HEK293 (cell line): ENCODE results near the gene RNASE8.

Experiments used
- CTCF ChIA-PET: fragments of 350-600 bp; formaldehyde crosslinking; extraction: SDS; loops from one replicate; lab custom pipeline; 2021; ENCODE audit warnings: antibody characterized with exemption; lab: Yijun Ruan, JAX
- POLR2A ChIA-PET: fragments of 300-600 bp; formaldehyde crosslinking; extraction: SDS; loops from one replicate; lab custom pipeline; 2020; ENCODE audit warnings: antibody characterized with exemption, inconsistent platforms; lab: Yijun Ruan, JAX
- H3K27ac ChIP-seq: fragments of 200-500 bp; sonication (Bioruptor generic); 2 replicates; pipeline ENCODE4 v1.5.1; 2014; ENCODE audit warnings: low read depth, low read length, control low read depth, inconsistent platforms; ENCODE audit errors: extremely low read depth
- H3K36me3 ChIP-seq, 2 experiments: fragments of 200-500 bp in 1 of 2; sonication (Bioruptor generic) in 1 of 2; 1 replicate in 1 of 2; 2 replicates in 1 of 2; pipeline ENCODE4 v1.5.1; 2014 to 2017; ENCODE audit warnings: inconsistent platforms in 2 of 2, low read length in 2 of 2; ENCODE audit not compliant: control insufficient read depth in 2 of 2, insufficient read depth in 1 of 2
- H3K4me1 ChIP-seq: fragments of 200-500 bp; sonication (Bioruptor generic); 2 replicates; pipeline ENCODE4 v1.5.1; 2014; ENCODE audit warnings: mild to moderate bottlenecking, low read length, inconsistent platforms; ENCODE audit not compliant: control insufficient read depth, insufficient read depth
- H3K4me3 ChIP-seq: 2 replicates; pipeline ENCODE4 v1.5.1; 2011; ENCODE audit warnings: low read depth, mild to moderate bottlenecking, control low read depth, low read length, moderate library complexity
- H3K9me3 ChIP-seq: fragments of 200-500 bp; sonication (Bioruptor generic); 2 replicates; pipeline ENCODE4 v1.5.1; 2014; ENCODE audit warnings: low read depth, low read length, inconsistent platforms; ENCODE audit not compliant: control insufficient read depth, insufficient read depth
- INSM2 ChIP-seq: fragments of 450-650 bp; formaldehyde crosslinking; IDR thresholded peaks from 2 replicates; pipeline ENCODE4 v1.5.1; 2016; ENCODE audit warnings: missing biosample characterization, missing genetic modification characterization
- KLF7 ChIP-seq: fragments of 450-650 bp; formaldehyde crosslinking; IDR thresholded peaks from 2 replicates; pipeline ENCODE4 v1.5.1; 2016; ENCODE audit warnings: missing biosample characterization, missing genetic modification characterization, borderline replicate concordance
- MEIS1 ChIP-seq: sonication (generic); formaldehyde crosslinking; IDR thresholded peaks from 2 replicates; pipeline ENCODE4 v1.8.1; 2022; ENCODE audit warnings: missing genetic modification reagents, mild to moderate bottlenecking, borderline replicate concordance
- MZF1 ChIP-seq: fragments of 450-650 bp; formaldehyde crosslinking; IDR thresholded peaks from 2 replicates; pipeline ENCODE4 v1.5.1; 2017; ENCODE audit warnings: missing biosample characterization, missing genetic modification characterization, borderline replicate concordance
- PRDM1 ChIP-seq: fragments of 450-650 bp; formaldehyde crosslinking; IDR thresholded peaks from 2 replicates; pipeline ENCODE4; 2016; ENCODE audit warnings: missing biosample characterization, missing genetic modification characterization
- SALL2 ChIP-seq: fragments of 450-650 bp; formaldehyde crosslinking; IDR thresholded peaks from 2 replicates; pipeline ENCODE4 v1.5.0; 2017; ENCODE audit warnings: missing biosample characterization, mild to moderate bottlenecking, missing genetic modification characterization, borderline replicate concordance
- SCRT2 ChIP-seq: fragments of 450-650 bp; formaldehyde crosslinking; IDR thresholded peaks from 2 replicates; pipeline ENCODE4 v1.5.1; 2016; ENCODE audit warnings: missing biosample characterization, missing genetic modification characterization
- SETDB1 ChIP-seq: IDR thresholded peaks from one replicate; pipeline ENCODE4 v1.6.1; 2017; ENCODE audit warnings: mild to moderate bottlenecking, low read length, moderate library complexity, mixed read lengths; ENCODE audit not compliant: insufficient read length
- YY2 ChIP-seq: fragments of 450-650 bp; formaldehyde crosslinking; IDR thresholded peaks from 2 replicates; pipeline ENCODE4 v1.5.1; 2016; ENCODE audit warnings: missing biosample characterization, missing genetic modification characterization
- ZBTB17 ChIP-seq: fragments of 450-650 bp; formaldehyde crosslinking; IDR thresholded peaks from 2 replicates; pipeline ENCODE4 v1.5.1; 2016; ENCODE audit warnings: missing biosample characterization, missing genetic modification characterization
- ZBTB49 ChIP-seq: fragments of 450-650 bp; formaldehyde crosslinking; IDR thresholded peaks from 2 replicates; pipeline ENCODE4 v1.5.1; 2016; ENCODE audit warnings: missing biosample characterization, missing genetic modification characterization, low read depth
- ZNF174 ChIP-seq: fragments of 450-650 bp; formaldehyde crosslinking; IDR thresholded peaks from 2 replicates; pipeline ENCODE4 v1.5.0; 2017; ENCODE audit warnings: missing biosample characterization, mild to moderate bottlenecking, missing genetic modification characterization
- ZNF18 ChIP-seq: fragments of 450-650 bp; formaldehyde crosslinking; IDR thresholded peaks from 2 replicates; pipeline ENCODE4 v1.5.1; 2016; ENCODE audit warnings: missing biosample characterization, missing genetic modification characterization
- ZNF37A ChIP-seq: fragments of 450-650 bp; IDR thresholded peaks from 2 replicates; pipeline ENCODE4 v1.5.1; 2018; ENCODE audit warnings: missing biosample characterization, missing genetic modification characterization
- ZNF433 ChIP-seq: fragments of 450-650 bp; formaldehyde crosslinking; IDR thresholded peaks from 2 replicates; pipeline ENCODE4 v1.5.1; 2016; ENCODE audit warnings: missing biosample characterization, missing genetic modification characterization, low read depth
- ZNF473 ChIP-seq: fragments of 450-650 bp; formaldehyde crosslinking; IDR thresholded peaks from 2 replicates; pipeline ENCODE4 v1.5.1; 2017; ENCODE audit warnings: missing biosample characterization, missing genetic modification characterization
- ZNF510 ChIP-seq: fragments of 450-650 bp; formaldehyde crosslinking; IDR thresholded peaks from 2 replicates; pipeline ENCODE4 v1.5.1; 2018; ENCODE audit warnings: mild to moderate bottlenecking, missing genetic modification characterization, missing biosample characterization; ENCODE audit not compliant: insufficient replicate concordance
- ZNF529 ChIP-seq: fragments of 450-650 bp; formaldehyde crosslinking; IDR thresholded peaks from 2 replicates; pipeline ENCODE4 v1.5.1; 2017; ENCODE audit warnings: missing genetic modification characterization, missing biosample characterization; ENCODE audit not compliant: insufficient replicate concordance
- ZNF561 ChIP-seq: fragments of 450-650 bp; IDR thresholded peaks from 2 replicates; pipeline ENCODE4 v1.5.1; 2018; ENCODE audit warnings: missing biosample characterization, missing genetic modification characterization, borderline replicate concordance
- ZNF629 ChIP-seq: fragments of 450-650 bp; formaldehyde crosslinking; IDR thresholded peaks from 2 replicates; pipeline ENCODE4 v1.5.1; 2017; ENCODE audit warnings: missing biosample characterization, missing genetic modification characterization
- ZNF660 ChIP-seq: fragments of 450-650 bp; IDR thresholded peaks from 2 replicates; pipeline ENCODE4 v1.5.1; 2018; ENCODE audit warnings: missing biosample characterization, mild to moderate bottlenecking, missing genetic modification characterization
- ZNF704 ChIP-seq: fragments of 450-650 bp; formaldehyde crosslinking; IDR thresholded peaks from 2 replicates; pipeline ENCODE4 v1.5.1; 2016; ENCODE audit warnings: missing biosample characterization, missing genetic modification characterization

The RNASE8 gene

GRCh38 chr14:21054768-21055145 is 2.9 kb upstream of the RNASE8 start:
- Histone ChIP-seq H3K9me3 (no peaks in the 10 kb centered on the region), H3K27ac (no peak overlapping the region), H3K4me3 (no peak overlapping the region), H3K36me3 (no peaks in the 10 kb centered on the region), H3K4me1 (no peaks in the 10 kb centered on the region)
- no peak for TF ChIP-seq ZNF433 (tag by site-specific recombination)
- TF ChIP-seq SCRT2 (tag by site-specific recombination) = no peak
- no peak for TF ChIP-seq INSM2 (tag by site-specific recombination)
- TF ChIP-seq ZNF561 (tag by site-specific recombination) = no peak
- no peak for TF ChIP-seq PRDM1 (tag by site-specific recombination)
- ChIA-PET POLR2A (no interaction called here), CTCF (interaction anchor here (0.6 kb wide), 1 partner anchor 39 kb away, joined by 3 read pairs; no protein-coding TSS in a partner anchor)

GRCh38 chr14:21055432-21056117 is 2.0 kb upstream of the RNASE8 start:
- no peak for TF ChIP-seq ZNF529 (tag by site-specific recombination)
- TF ChIP-seq ZBTB49 (tag by site-specific recombination) = no peak
- TF ChIP-seq ZNF37A (tag by site-specific recombination) = no peak
- no peak for TF ChIP-seq ZNF174
- no peak for TF ChIP-seq ZNF660 (tag by site-specific recombination)
- TF ChIP-seq ZBTB17 = no peak
- TF ChIP-seq KLF7 (tag by site-specific recombination) = no peak
- TF ChIP-seq YY2 (tag by site-specific recombination) = no peak
- no peak for TF ChIP-seq ZNF18
- TF ChIP-seq ZNF473 (tag by site-specific recombination) = no peak
- TF ChIP-seq SETDB1 = no peak
- no peak for TF ChIP-seq ZNF510 (tag by site-specific recombination)
- no peak for TF ChIP-seq ZNF704 (tag by site-specific recombination)
- no peak for TF ChIP-seq MEIS1
- no peak for TF ChIP-seq MZF1 (tag by site-specific recombination)
- TF ChIP-seq ZNF629 (tag by site-specific recombination) = no peak
- no peak for TF ChIP-seq SALL2 (tag by site-specific recombination)
- H3K4me3 ChIP-seq = no peak overlapping the region
- H3K9me3 ChIP-seq = no peaks in the 10 kb centered on the region
- ChIA-PET CTCF (interaction anchor here (1.4 to 1.9 kb wide), 4 partner anchors 12 to 41 kb away, joined by 4 to 12 read pairs (median 8); no protein-coding TSS in a partner anchor), POLR2A (no interaction called here)
- no peak overlapping the region for H3K27ac ChIP-seq
- H3K4me1 ChIP-seq = no peaks in the 10 kb centered on the region
- H3K36me3 ChIP-seq = no peaks in the 10 kb centered on the region
